DOHH2 (cell line): ENCODE results near the gene RANBP3.

Experiments
- EZH2phosphoT487 ChIP-seq: fragments of 200-600 bp; sonication (generic); IDR thresholded peaks from 2 replicates; pipeline ENCODE4 v1.6.1; 2017; ENCODE audit warnings: borderline replicate concordance, mild to moderate bottlenecking, antibody characterized with exemption, low read length, moderate library complexity, mixed read lengths
- TF ChIP-seq, protein P1 (sequence below): fragments of 200-600 bp; sonication (generic); IDR thresholded peaks from one replicate; pipeline ENCODE4 v1.5.1; 2014; ENCODE audit warnings: antibody characterized with exemption, mild to moderate bottlenecking, low read depth, low read length; ENCODE audit not compliant: poor library complexity, severe bottlenecking

DNA sequence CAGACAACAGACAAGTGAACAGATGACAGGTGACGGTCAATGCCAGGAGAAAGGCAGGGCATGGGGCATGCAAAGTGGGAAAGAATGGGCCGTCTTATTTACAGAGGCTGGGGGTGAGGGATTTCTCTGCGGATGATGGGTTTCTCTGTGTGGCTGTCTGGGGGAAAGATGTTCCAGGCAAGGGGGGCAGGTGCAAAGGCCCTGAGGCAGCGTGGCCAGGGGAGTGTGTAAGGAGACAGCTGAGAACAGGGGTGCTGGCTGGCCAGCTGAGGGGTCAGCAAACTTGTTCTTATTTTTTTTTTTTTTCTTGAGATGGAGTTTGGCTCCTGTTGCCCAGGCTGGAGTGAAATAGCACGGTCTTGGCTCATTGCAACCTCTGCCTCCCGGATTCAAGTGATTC, 21.8 kb upstream of the RANBP3 start:
- TF ChIP-seq, protein P1, sequence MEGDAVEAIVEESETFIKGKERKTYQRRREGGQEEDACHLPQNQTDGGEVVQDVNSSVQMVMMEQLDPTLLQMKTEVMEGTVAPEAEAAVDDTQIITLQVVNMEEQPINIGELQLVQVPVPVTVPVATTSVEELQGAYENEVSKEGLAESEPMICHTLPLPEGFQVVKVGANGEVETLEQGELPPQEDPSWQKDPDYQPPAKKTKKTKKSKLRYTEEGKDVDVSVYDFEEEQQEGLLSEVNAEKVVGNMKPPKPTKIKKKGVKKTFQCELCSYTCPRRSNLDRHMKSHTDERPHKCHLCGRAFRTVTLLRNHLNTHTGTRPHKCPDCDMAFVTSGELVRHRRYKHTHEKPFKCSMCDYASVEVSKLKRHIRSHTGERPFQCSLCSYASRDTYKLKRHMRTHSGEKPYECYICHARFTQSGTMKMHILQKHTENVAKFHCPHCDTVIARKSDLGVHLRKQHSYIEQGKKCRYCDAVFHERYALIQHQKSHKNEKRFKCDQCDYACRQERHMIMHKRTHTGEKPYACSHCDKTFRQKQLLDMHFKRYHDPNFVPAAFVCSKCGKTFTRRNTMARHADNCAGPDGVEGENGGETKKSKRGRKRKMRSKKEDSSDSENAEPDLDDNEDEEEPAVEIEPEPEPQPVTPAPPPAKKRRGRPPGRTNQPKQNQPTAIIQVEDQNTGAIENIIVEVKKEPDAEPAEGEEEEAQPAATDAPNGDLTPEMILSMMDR: no peak
- TF ChIP-seq EZH2phosphoT487: no peak
